HS-27A (cell line): ENCODE results near the gene AADACL2.
A peak's percentile ranks its signal among the peaks of the same experiment; 100 is the strongest.
"Not testable (repeated sequence)": the region's sequence is repeated elsewhere in the genome, so short reads cannot be mapped to it uniquely, and the experiment has no call there.

ENCODE experiments used
- DNase-seq: peaks from one replicate; pipeline ENCODE4 v3.0.0-alpha.2; 2012; ENCODE audit warnings: low read depth, missing footprints

AADACL2 gene, protein sequence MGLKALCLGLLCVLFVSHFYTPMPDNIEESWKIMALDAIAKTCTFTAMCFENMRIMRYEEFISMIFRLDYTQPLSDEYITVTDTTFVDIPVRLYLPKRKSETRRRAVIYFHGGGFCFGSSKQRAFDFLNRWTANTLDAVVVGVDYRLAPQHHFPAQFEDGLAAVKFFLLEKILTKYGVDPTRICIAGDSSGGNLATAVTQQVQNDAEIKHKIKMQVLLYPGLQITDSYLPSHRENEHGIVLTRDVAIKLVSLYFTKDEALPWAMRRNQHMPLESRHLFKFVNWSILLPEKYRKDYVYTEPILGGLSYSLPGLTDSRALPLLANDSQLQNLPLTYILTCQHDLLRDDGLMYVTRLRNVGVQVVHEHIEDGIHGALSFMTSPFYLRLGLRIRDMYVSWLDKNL

GRCh38 chr3:151733613-151734012, at the start of gene AADACL2:
TSS of gene AADACL2 (plus strand) at chr3:151733927. CDS start at chr3:151734036, 109 bp downstream.
- no peak for DNase-seq

DNA sequence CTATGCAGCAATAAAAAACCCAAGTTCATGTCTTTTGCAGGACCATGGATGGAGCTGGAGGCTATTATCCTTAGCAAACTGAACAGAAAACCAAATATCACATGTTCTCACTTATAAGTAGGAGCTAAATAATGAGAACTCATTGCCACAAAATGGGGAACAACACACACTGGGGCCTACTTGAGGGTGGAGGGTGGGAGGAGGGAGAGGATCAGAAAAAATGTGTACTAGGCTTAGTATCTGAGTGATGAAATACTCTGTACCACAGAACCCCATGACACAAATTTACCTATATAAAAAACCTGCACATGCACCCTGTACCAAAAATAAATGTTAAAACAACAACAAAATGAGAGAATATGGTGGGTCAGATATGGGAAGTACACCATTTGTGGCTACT, 49.6 kb upstream of the AADACL2 start:
- DNase-seq: no peak

- no peak for DNase-seq
These were observed 47.5 kb upstream of the AADACL2 start for GRCh38 chr3:151686257-151686656.

DNA sequence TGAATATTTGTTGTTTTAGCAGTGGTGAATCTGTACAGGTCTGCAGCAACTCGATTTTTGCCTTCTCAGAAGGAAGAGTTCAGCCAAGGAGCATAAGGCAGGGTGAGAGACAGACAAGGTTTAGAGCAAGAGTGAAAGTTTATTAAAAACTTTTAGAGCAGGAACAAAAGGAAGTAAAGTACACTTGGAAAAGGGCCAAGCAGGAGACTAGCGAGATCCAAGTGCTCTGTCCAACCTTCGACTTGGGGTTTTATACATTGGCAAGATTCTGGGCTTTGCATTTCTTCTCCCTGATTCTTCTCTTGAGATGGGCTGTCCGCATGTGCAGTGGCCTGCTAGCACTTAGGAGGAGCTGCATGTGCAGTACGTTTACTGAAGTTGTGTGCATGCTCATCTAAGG, 46.7 kb upstream of the AADACL2 start:
- DNase-seq: no peak

DNA sequence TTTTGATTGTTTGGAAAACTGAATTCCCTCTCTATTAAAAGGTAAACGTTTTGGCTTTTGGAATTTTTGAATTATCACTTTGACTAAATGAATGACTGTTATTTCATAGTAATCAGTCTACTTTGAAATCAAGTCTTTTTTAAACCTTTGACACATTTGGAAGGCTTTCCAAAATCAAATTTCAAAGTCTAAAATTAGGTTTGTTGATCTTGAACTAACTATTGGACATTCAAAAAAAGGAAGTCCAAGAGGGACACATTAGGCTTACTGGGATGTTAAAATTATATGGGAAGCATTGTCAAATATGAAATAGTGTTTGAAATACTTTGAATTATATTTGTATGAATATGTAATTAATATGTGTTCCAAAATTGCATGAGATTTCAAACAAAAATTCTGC, 45.2 kb upstream of the AADACL2 start:
- DNase-seq: no peak

DNA sequence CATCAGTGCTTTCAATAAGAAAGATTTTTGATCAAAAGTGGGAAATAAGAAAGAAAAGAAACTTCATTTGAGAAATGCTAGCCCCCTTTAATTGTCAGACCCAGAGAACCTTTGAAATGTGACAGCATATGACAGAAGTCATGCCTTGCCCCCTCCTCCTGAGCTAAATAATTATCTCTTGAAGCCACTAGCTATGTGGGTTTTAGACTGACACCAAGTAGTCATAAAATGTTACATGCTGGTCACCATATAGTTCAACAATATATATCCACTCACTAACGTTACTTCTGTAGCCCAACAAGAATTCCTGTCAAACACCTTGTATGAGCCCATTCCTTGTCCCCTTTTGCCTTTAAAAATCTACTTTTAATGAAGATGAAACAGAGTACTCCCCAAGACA, 43.1 kb upstream of the AADACL2 start:
- DNase-seq: no peak

GRCh38 chr3:151697496-151697895, 36.2 kb upstream of the AADACL2 start:
- no peak for DNase-seq

GRCh38 chr3:151707216-151707615, 26.5 kb upstream of the AADACL2 start:
- DNase-seq: no peak

DNA sequence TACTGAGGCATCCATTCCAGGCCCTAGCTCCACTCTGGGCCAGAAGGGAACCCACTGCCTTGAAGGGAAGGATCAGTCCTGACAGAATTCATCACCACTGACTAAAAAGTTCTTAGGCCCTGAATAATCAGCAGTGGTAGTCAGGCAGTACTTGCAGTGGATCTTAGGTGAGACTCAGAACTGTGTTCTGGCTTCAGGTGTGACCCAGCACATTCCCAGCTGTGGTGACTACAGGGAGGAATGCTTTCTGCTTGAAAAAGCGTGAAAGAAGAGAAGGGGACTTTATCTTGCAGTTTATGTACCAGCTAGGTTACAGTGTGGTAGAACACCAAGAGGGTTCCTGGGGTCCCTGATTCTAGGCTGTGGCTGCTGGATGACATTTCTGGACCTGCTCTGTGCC, 24.9 kb upstream of the AADACL2 start:
- DNase-seq: no peak

GRCh38 chr3:151709847-151710246, 23.9 kb upstream of the AADACL2 start:
- no peak for DNase-seq

- DNase-seq: no peak
These were observed 12.4 kb upstream of the AADACL2 start for GRCh38 chr3:151721294-151721693.

GRCh38 chr3:151722856-151723255, 10.9 kb upstream of the AADACL2 start:
- no peak for DNase-seq

DNA sequence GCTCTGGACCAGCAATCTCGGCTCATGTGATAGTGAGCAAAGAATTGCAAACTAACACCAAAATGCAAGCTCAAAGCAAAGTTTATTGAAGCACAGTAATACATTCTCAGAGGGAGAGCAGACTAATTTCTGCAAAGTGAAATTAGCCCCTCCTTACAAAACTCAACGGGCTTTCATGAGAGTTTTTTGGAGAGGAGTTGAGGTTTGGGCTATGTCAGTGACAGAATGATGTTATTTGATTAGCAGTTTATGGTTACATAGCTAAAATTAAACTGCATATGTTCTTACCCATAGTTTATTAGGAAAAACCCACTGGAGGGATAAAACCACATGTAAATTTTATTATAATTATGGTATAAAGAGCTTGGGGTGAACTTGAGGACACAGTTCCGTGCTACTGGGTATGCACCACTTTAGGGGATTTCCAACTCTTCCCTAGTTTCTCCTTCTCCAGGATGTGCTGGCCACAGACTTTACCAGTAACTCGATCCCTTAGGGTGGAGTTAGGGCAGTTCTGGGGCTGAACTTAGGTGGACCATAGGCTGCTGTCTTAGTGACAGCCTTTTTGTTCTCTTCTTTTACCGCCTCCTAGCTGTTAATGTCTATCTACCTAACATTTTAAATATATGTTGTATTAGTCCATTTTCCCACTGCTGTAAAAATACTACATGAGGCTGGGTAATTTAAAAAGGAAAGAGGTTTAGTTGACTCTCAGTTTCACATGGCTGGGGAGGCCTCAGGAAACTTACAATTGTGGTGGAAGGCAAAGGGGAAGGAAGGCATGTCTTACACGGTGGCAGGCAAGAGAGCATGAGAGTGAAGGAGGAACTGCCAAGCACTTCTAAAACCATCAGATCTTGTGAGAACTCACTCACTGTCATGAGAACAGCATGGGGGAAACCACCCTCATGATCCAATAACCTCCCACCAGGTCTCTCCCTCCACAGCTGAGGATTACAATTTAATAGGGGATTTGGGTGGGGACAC, 8.9 kb upstream of the AADACL2 start:
- no peak for DNase-seq

DNA sequence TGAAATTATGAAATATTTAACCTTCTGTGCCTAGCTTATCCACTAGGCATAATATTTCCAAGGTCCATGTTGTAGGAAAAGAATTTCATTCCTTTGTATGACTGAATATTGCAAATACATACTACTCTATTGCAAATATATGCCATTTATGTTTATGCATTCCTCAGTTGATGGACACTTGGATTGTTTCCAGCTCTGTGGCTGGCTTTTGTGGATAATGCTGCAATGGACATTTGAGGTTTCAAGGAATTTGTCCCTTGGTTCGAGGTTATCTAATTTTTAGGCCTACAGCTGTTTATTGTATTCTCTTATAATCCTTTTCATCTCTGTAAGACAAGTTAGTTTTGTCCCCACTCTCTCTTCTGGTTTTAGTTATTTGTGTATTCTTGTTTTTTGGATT, 7.7 kb upstream of the AADACL2 start:
- peak; percentile 71 for DNase-seq

DNA sequence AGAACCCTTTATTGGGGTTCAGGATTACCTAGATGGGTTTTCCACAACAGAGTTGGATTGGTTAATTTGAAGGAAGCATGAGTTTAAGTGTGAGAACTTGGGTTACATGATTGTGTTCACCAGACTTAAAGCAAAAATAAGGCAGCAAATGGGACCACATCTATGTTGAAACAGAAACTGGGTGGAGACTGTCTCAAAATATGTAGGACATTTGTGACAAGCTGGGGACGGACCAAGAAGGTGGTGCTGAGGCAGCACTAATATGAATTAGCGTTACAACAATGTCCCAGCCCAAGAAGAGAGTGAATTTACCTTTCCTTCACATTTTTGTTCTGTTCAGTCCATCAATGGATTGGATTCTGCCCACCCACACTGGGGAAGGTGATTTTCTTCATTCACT, 866 bp upstream of the AADACL2 start:
- no peak for DNase-seq

- no peak for DNase-seq
These were observed 6.9 kb downstream of the AADACL2 start for GRCh38 chr3:151740581-151740980.

DNA sequence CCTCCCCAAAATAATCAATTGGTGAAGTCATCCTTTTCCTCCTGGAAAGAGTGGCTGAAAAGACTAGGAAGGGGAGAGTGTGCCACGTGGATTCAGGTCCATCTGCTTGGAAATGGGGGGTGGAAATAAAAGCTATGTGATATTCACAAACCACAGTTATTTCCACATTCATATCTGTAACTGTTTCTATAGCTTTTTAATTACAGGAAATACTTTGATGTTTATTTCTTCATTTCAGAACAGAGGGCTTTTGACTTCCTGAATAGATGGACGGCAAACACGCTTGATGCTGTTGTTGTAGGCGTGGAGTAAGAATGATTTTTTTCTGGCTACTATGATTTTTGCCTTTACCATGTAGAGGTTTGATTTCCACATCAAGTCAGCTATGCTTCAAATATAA, 10.1 kb downstream of the AADACL2 start:
- no peak for DNase-seq

GRCh38 chr3:151750181-151750580, 16.5 kb downstream of the AADACL2 start:
- DNase-seq: no peak

DNA sequence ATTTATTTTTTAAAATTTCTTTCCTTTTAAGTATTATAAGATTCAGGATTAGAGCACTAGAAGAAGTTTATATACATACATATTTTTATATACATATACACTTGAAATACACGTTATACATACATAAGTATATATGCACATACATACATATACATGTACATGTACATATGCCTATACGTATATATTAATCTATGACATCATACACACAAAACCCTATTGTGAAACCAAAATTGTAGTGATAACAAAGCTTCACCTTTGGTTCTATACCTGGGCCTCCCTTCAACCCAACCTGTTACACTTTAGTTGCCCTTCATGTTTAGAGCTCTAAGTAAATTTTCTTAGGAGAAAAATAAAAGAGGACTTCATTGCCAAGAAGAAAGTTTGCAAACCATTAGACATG, 17.0 kb downstream of the AADACL2 start:
- no peak for DNase-seq

GRCh38 chr3:151751161-151751560, 17.4 kb downstream of the AADACL2 start:
- DNase-seq: no peak

GRCh38 chr3:151753846-151754245, 20.1 kb downstream of the AADACL2 start:
- no peak for DNase-seq

GRCh38 chr3:151761581-151761980, 27.9 kb downstream of the AADACL2 start:
- DNase-seq: no peak

DNA sequence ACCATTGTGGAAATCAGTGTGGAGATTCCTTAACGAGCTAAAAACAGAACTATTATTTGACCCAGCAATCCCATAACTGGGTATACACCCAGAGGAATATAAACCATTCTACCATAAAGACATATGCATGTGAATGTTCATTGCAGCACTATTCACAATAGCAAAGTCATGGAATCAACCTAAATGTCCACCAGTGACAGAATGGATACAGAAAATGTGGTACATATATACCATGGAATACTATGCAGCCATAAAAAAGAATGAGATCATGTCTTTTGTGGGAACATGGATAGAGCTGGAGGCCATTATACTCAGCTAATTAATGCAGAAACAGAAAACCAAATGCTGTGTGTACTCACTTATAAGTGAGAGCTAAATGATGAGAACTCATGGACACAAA, 31.0 kb downstream of the AADACL2 start:
- not testable (repeated sequence) for DNase-seq
